ENCODE measurements around the gene HECA.
A peak's percentile ranks its signal among the peaks of the same experiment; 100 is the strongest.
"Not testable (repeated sequence)": the region's sequence is repeated elsewhere in the genome, so short reads cannot be mapped to it uniquely, and the experiment has no call there.

The HECA gene

DNA sequence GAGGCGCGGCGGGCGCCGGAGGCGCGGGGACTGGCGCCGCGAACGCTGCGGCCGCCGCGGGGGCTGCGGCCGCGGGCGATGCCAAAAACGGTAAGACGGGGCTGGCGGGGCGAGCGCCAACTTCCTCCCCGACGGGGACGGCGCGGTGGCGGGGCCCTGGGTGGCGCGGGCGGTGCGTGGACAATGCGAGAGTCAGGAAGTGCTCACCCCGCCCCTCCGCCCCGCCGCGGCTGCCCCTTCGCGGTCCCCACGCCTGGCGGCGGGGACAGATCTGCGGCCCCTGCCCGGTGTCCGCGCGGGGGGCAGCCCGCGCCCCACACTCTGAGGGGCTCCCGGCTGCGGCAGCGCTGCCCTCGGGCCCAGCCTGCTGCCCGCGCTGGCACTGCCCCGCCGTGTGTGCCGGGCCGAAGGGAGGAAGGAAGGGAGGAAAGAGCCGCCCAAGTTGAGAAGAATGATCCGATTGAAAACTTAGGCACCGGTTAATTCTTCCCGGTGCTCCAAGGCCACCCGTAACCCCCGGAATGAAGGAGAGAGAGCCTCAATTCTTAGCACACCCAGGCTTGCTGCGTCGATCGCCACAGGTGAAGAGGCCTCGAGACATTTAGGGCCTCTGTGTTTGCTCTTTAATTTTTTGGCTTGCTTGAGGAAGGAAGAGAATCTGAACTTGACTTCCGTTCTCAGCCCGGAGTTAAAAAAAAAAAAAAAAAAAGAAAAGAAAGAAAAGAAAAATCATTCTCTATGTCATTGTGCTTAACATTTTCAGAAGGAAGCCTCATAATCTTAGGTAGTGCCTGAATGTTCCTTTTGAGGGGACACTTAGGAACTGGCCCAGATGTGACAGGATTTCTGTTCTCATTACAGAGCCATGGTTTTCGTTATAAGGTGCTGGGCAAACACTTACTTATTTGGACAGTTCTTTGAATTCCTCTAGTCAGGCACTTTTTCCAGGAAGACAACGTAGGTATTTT is 982 bp downstream of the HECA start:
- DNase-seq (ENCODE audit: low read depth in 2 of 2), result peak in 1 of 2 donors; percentile 54

- DNase-seq (ENCODE audit: low read depth in 2 of 2), result no peak
Measured at GRCh38 chr6:139137706-139138105, 2.8 kb downstream of the HECA start.

- DNase-seq (ENCODE audit: low read depth in 2 of 2), result not testable (repeated sequence)
Measured at GRCh38 chr6:139140854-139141253, 6.0 kb downstream of the HECA start.

DNA sequence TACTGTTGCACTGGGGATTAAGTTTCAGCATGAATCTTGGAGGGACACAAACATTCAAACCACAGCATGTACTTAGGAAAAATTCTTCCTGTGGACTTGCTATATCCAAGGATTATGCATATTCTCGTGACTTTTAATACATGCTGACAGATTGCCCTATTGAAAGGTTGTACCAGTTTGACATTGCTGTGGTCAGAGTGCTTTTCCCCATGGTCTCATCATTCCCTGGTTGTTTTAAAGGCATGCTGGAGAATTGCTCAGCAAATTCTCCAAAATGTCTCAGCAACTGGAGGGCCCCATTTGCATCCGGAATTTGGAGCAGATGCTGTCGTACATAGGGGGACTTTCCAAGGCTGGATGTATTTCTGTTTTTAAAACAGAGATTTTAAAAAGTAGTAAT is 7.4 kb downstream of the HECA start:
- no peak for DNase-seq (ENCODE audit: low read depth in 2 of 2)

- no peak for DNase-seq (ENCODE audit: low read depth in 2 of 2)
Measured at GRCh38 chr6:139143111-139143510, 8.2 kb downstream of the HECA start.

- DNase-seq (ENCODE audit: low read depth in 2 of 2), result no peak
Measured at GRCh38 chr6:139144490-139145085, 9.7 kb downstream of the HECA start.

- no peak for DNase-seq (ENCODE audit: low read depth in 2 of 2)
Measured at GRCh38 chr6:139145661-139146060, 10.8 kb downstream of the HECA start.

DNA sequence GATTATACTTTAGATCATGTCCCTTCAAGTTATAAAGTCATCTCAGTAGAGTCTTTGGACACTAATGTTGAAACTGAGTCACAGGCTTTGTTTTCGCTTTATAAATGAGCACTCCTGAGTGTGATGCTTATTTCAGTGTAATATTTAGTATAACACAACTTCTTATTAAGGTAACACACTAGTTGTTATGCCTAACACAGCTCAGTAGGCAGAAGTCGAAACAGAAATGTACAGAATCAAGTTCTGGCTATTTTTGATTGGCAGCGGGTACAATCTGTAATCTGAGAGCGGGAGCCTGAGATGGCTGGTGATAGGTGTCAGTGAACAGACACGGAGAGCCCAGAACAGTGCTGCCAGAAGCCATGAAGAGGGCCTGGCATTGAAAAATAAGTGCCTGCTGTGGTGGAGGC is 11.4 kb downstream of the HECA start:
- DNase-seq (ENCODE audit: low read depth in 2 of 2), result no peak

GRCh38 chr6:139147628-139148027 is 12.7 kb downstream of the HECA start:
- DNase-seq (ENCODE audit: low read depth in 2 of 2), result no peak

GRCh38 chr6:139148557-139149235 is 13.8 kb downstream of the HECA start:
- no peak for DNase-seq (ENCODE audit: low read depth in 2 of 2)

DNA sequence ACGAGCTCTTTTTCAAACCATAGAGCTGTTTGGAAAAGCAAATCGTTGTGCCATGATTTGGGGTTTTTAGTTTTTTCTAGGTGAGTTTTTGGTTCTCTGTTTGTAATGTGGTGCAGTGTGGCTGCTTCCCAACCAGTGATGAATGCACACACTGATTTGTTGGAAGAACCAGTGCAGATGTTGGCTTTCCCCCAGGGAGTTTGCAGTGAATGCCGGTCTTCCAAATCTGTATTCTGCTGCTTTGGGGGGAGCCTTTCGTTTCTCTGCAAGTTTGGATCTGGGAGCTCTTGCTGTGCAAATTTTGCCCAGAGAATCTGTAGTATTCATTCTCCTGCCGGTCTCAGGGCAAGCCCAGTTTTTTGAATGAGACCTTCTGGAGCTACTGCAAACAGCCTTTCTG is 14.5 kb downstream of the HECA start:
- DNase-seq (ENCODE audit: low read depth in 2 of 2), result no peak

- DNase-seq (ENCODE audit: low read depth in 2 of 2), result no peak
Measured at GRCh38 chr6:139150920-139151319, 16.0 kb downstream of the HECA start.

GRCh38 chr6:139151425-139152087 is 16.7 kb downstream of the HECA start:
- DNase-seq (ENCODE audit: low read depth in 2 of 2), result no peak

GRCh38 chr6:139152088-139152891 is 17.4 kb downstream of the HECA start:
- DNase-seq (ENCODE audit: low read depth in 2 of 2), result no peak

GRCh38 chr6:139152892-139153271 is 18.0 kb downstream of the HECA start:
- no peak for DNase-seq (ENCODE audit: low read depth in 2 of 2)

- no peak for DNase-seq (ENCODE audit: low read depth in 2 of 2)
Measured at GRCh38 chr6:139153855-139154254, 19.0 kb downstream of the HECA start.

DNA sequence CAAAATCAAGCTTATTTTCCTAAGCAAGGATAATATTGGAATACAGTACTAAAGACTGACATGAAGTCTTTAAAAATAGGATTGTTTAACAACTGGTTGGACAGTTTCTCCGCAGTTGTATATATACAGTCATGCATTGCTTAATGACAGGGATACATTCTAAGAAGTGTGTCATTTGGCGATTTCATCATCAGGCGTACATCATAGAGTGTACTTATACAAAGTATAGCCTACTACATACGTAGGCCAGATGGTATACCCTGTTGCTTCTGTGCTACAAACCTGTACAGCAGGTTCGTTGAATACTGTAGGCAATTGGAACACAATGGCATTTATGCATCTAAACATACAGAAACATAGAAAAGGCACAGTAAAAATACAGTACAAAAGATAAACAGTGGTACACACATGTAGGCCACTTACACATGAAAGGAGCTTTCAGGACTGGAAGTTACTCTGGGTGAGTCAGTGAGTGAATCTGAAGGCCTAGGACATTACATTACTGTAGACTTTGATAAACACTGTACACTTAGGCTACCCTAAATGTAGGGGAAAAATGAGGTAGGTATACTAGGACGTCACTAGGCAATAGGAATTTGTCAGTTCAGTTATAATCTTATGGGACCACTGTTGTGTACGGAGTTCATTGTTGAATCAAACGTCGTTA is 20.1 kb downstream of the HECA start:
- no peak for DNase-seq (ENCODE audit: low read depth in 2 of 2)

DNA sequence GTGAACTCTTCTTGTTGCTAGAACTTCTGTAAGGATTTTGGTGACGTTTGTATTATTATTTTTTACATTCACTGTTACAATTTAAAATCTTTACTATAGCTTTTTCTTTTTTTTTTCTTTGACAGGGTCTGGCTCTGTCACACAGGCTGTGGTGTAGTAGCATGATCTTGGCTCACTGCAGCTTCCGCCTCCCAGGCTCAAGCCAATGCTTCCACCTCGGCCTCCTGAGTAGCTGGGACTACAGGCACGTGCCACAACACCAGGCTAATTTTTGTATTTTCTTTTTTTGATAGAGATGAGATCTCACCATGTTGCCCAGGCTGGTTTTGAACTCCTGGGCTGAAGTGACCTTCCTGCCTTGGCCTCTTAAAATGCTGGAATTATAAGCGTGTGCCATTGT is 21.2 kb downstream of the HECA start:
- DNase-seq (ENCODE audit: low read depth in 2 of 2), result no peak

GRCh38 chr6:139156551-139156950 is 21.7 kb downstream of the HECA start:
- no peak for DNase-seq (ENCODE audit: low read depth in 2 of 2)

GRCh38 chr6:139157086-139157485 is 22.2 kb downstream of the HECA start:
- not testable (repeated sequence) for DNase-seq (ENCODE audit: low read depth in 2 of 2)

- DNase-seq (ENCODE audit: low read depth in 2 of 2), result no peak
Measured at GRCh38 chr6:139159016-139159415, 24.1 kb downstream of the HECA start.

All from stimulated activated CD4-positive, alpha-beta T cell treated with anti-CD3 and anti-CD28 coated beads, Interleukin-1b, Interleukin-23, amount 100 ng/mL, for 4 hours (primary cell).